Measurements from ENCODE around the gene TEKTIP1. TPM values are rescaled to one million over a fixed set of nuclear protein-coding genes. Genes with fewer than 3 reads are reported as not detected.

Gene TEKTIP1
- total RNA-seq, 1 experiment from 2014 or later: 1.3 TPM

- Histone ChIP-seq H2BK12ac (ENCODE audit: insufficient read length, low read depth, low read length) (no peak overlapping the region), H2BK15ac (ENCODE audit: low read depth, low read length) (no peak overlapping the region), H3K14ac (ENCODE audit: insufficient read depth, low read length) (no peak overlapping the region), H3K9ac (ENCODE audit: extremely low read depth, insufficient read length, low read length) (no peak overlapping the region), H3K4me2 (ENCODE audit: insufficient read depth, insufficient read length, low read length) (no peak overlapping the region), H3K4ac (ENCODE audit: low read depth, low read length) (no peak overlapping the region), H2BK20ac (ENCODE audit: low read depth, low read length, poor library complexity, severe bottlenecking) (no peak overlapping the region), H2BK5ac (ENCODE audit: insufficient read length, low read length) (no peak overlapping the region), H3K18ac (ENCODE audit: insufficient read length, low read depth, low read length) (no peak overlapping the region), H3K56ac (ENCODE audit: insufficient read length, low read depth, low read length) (no peak overlapping the region), H3K23me2 (ENCODE audit: insufficient read length, low read depth, low read length, poor library complexity, severe bottlenecking) (no peaks in the 10 kb centered on the region), H3K27me3 (ENCODE audit: insufficient read depth, low read length) (no peaks in the 10 kb centered on the region), H3K9me3 (ENCODE audit: control insufficient read depth, low read depth, low read length) (no peaks in the 10 kb centered on the region), H4K8ac (replicated peaks; ENCODE audit: insufficient read length, low read depth, low read length) (no peak overlapping the region), H4K5ac (ENCODE audit: insufficient read length, low read depth, low read length) (no peak overlapping the region), H3T11ph (ENCODE audit: low read length) (no peak overlapping the region), H3K79me1 (ENCODE audit: insufficient read depth, low read depth, low read length, poor library complexity, severe bottlenecking) (no peaks in the 10 kb centered on the region), H4K20me1 (ENCODE audit: control insufficient read depth, insufficient read depth, insufficient read length) (no peaks in the 10 kb centered on the region), H4K91ac (ENCODE audit: insufficient read length, low read depth, low read length) (no peak overlapping the region), H3K4me1 (ENCODE audit: insufficient read depth, low read length) (no peaks in the 10 kb centered on the region), H3K79me2 (ENCODE audit: insufficient read depth, low read length) (no peaks in the 10 kb centered on the region), H2AFZ (ENCODE audit: low read length) (no peak overlapping the region), H2BK120ac (ENCODE audit: low read depth, low read length, poor library complexity, severe bottlenecking) (no peak overlapping the region), H3K23ac (ENCODE audit: insufficient read length, low read depth, low read length) (no peak overlapping the region), H2AK5ac (ENCODE audit: insufficient read length, low read length) (no peak overlapping the region), H3K27ac (ENCODE audit: insufficient read length, low read depth, low read length) (no peak overlapping the region)
- Mint-ChIP-seq H3K27ac (no peak overlapping the region), H3K4me1 (peaks cover 2 to 3% of the 10 kb centered on the region in 2 experiments; a peak in 1 of 4 replicates), H3K27me3 (ENCODE audit: low read depth) (no peaks in the 10 kb centered on the region; the same call in 1 of the 2 replicates), H3K4me3 (no peak overlapping the region), H3K36me3 (ENCODE audit: insufficient read depth in 1 of 3, low read depth in 3 of 3) (peaks cover 4 to 13% (median 12%) of the 10 kb centered on the region in 3 experiments; a peak in 6 of 7 replicates), H3K9me3 (no peaks in the 10 kb centered on the region)
- DNase-seq: no peak
- WGBS (ENCODE audit: extremely low coverage, insufficient read length, low lambda C conversion rate): no CpG with 5 or more reads among the region's 10 CpGs
- TF ChIP-seq CTCF (conservative IDR thresholded peaks at IDR 0.05): no peak
Measured at GRCh38 chr19:3549816-3550215, 10.8 kb downstream of the TEKTIP1 start.
